ENCODE results near the gene MYLK2.

Gene MYLK2

DNA sequence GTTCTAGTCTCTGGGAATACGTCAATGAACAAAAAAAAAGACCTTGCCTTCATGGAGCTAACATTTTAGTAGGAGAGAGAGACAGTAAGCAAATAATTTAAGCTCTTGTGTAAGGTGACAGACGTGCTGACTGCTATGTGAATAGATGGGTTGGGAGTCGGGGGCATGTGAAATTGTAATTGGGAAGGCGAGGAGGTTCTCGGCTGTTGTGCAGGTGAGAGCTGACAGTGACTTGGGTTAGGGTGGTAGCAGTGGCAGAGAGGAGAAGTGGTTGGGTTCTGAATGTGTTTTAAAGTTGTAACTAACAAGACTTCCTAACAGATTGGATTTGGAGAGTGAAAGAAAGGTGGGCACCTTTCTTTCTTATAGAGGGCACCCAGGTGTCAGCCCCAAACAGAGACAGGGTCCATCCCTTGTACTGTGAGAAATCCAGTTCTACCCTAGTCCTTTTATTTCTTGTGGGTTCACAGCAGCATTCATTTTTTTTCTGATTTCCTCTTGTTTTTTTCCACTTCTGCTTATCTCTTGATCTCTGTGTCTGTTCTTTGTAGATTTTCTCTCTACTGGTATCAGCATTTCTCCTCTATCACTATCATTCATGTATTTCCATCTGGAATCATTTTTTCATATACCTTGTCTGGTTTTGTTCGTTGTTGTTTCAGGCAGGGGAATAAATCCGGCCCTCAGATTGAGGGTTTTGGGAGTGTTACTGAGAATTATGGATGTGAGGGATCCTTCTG lies 15.4 kb upstream of the MYLK2 start:
- H3K4me3 Mint-ChIP-seq, result no peak overlapping the region
- no peaks in the 10 kb centered on the region for H3K9me3 Mint-ChIP-seq
- H3K36me3 Mint-ChIP-seq (ENCODE audit: low read depth), result peaks cover 55% of the 10 kb centered on the region
- no peak for TF ChIP-seq CTCF (IDR thresholded peaks at IDR 0.05; ENCODE audit: unreplicated experiment in 3 of 3)
- no peak overlapping the region for H3K27ac Mint-ChIP-seq
- H3K4me1 Mint-ChIP-seq, result peaks cover 12% of the 10 kb centered on the region
- H3K27me3 Mint-ChIP-seq (ENCODE audit: low read depth), result no peaks in the 10 kb centered on the region

DNA sequence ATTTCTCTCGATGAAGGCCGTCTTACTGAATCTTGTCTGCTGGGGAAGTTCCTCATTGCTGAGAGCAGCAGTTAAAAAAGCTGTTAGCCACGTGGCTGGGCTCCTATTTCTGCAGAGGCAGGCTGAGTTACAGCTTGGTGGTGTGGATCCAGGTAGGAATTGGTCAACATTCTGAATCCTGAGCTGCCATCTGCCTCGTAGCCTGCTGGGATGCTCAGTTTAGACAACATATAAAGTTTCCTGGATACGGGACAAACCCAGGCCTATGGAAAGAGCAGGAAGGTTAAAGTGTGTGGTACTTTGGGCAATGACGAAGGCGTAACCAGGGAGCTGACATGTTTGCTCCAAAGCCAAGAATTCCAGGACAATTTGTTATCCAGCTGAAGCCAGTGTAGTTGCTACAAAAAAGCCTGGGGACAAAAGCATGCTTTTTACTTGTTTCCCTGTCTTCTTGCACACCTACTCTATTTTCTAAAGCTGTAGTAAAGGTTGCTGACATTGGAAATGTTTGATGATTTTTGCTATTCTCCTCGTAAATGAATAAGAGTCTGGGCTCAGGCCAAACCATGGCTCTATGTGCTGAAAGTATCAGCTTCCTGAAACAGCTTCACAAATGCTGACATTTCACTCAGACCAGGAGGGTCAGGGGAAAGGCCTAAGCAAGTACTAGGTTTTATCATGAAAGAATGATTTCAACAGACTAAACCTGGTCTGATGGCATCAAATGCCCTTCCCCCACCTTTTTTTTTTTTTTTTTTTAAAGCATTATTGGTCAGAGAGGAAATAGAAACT lies 12.4 kb upstream of the MYLK2 start:
- peaks cover 32% of the 10 kb centered on the region for H3K4me1 Mint-ChIP-seq
- H3K4me3 Mint-ChIP-seq, result no peak overlapping the region
- H3K36me3 Mint-ChIP-seq (ENCODE audit: low read depth), result peaks cover 36% of the 10 kb centered on the region
- no peaks in the 10 kb centered on the region for H3K27me3 Mint-ChIP-seq (ENCODE audit: low read depth)
- no peak overlapping the region for H3K27ac Mint-ChIP-seq
- TF ChIP-seq CTCF (IDR thresholded peaks at IDR 0.05; ENCODE audit: unreplicated experiment in 3 of 3), result no peak
- no peaks in the 10 kb centered on the region for H3K9me3 Mint-ChIP-seq

- no peak overlapping the region for H3K27ac Mint-ChIP-seq
- no peaks in the 10 kb centered on the region for H3K27me3 Mint-ChIP-seq (ENCODE audit: low read depth)
- no peaks in the 10 kb centered on the region for H3K9me3 Mint-ChIP-seq
- no peak overlapping the region for H3K4me3 Mint-ChIP-seq
- H3K36me3 Mint-ChIP-seq (ENCODE audit: low read depth), result peaks cover 23% of the 10 kb centered on the region
- peaks cover 46% of the 10 kb centered on the region for H3K4me1 Mint-ChIP-seq
- TF ChIP-seq CTCF (IDR thresholded peaks at IDR 0.05; ENCODE audit: unreplicated experiment in 3 of 3), result no peak
Measured at GRCh38 chr20:31808481-31808880, 10.7 kb upstream of the MYLK2 start.

DNA sequence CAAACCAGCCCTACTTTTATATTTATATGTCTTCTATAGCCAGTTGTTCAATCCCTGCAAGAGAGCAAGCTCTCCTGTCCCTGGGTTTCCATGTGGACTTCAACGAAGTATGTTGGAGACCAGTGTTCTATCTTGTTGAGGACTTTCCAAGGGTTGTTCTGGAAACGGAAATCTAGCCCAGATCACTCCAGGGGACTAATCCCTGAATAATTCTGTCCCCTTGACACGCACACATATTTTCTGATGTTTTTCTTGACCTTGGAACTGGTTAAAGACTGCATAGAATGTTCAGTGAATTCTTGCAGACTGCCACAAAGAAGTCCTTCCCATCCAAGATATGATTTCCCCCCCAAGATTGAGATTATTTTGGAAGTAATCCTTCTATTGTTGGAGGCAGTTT lies 9.5 kb upstream of the MYLK2 start:
- H3K36me3 Mint-ChIP-seq (ENCODE audit: low read depth), result peaks cover 12% of the 10 kb centered on the region
- no peak overlapping the region for H3K27ac Mint-ChIP-seq
- peaks cover 46% of the 10 kb centered on the region for H3K4me1 Mint-ChIP-seq
- no peak for TF ChIP-seq CTCF (IDR thresholded peaks at IDR 0.05; ENCODE audit: unreplicated experiment in 3 of 3)
- H3K27me3 Mint-ChIP-seq (ENCODE audit: low read depth), result no peaks in the 10 kb centered on the region
- H3K4me3 Mint-ChIP-seq, result no peak overlapping the region
- no peaks in the 10 kb centered on the region for H3K9me3 Mint-ChIP-seq

DNA sequence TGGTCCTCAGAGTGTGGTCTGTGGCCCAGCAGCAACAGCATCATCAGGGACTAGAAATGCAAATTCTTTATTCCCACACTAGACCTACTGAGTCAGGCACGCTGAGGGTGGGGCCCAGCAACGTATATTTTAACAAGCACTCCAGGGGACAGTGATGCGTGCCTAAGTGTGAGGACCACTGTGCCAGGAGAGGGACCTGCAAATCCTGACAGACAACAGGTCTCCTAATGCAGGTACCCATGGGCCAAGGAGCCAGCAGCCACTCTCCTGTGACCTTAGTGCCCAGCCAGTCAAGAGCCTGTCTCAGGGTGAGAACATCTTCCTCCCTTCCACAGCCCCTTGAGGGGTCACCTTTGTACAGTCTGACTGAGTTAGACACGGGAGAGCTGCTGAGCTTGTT lies 8.0 kb upstream of the MYLK2 start:
- no peak overlapping the region for H3K27ac Mint-ChIP-seq

More for the DNA sequence above, 8.0 kb upstream of the MYLK2 start:
- peaks cover 3% of the 10 kb centered on the region for H3K36me3 Mint-ChIP-seq (ENCODE audit: low read depth)
- no peak for TF ChIP-seq CTCF (IDR thresholded peaks at IDR 0.05; ENCODE audit: unreplicated experiment in 3 of 3)
- H3K4me3 Mint-ChIP-seq, result no peak overlapping the region
- H3K4me1 Mint-ChIP-seq, result peaks cover 48% of the 10 kb centered on the region
- H3K9me3 Mint-ChIP-seq, result no peaks in the 10 kb centered on the region
- peaks cover 3% of the 10 kb centered on the region for H3K27me3 Mint-ChIP-seq (ENCODE audit: low read depth)

Measured in nephron (organoid).